Stimulated activated CD8-positive, alpha-beta memory T cell treated with anti-CD3 and anti-CD28 coated beads, Interleukin-4, amount 100 ng/mL, for 48 hours (primary cell): ENCODE results near the gene UGT1A7.

Source experiments
- DNase-seq: peaks from one replicate; pipeline ENCODE4 v3.0.0-alpha.2; 2020

The UGT1A7 gene

GRCh38 chr2:233801357-233802131 lies 119.8 kb downstream of the UGT1A7 start:
- peak; percentile 36 for DNase-seq

- DNase-seq: peak; percentile 20
Measured at GRCh38 chr2:233802132-233802815, 120.6 kb downstream of the UGT1A7 start.

GRCh38 chr2:233803292-233803911 lies 121.7 kb downstream of the UGT1A7 start:
- no peak for DNase-seq

- peak; percentile 14 for DNase-seq
Measured at GRCh38 chr2:233803994-233804393, 122.3 kb downstream of the UGT1A7 start.

GRCh38 chr2:233807215-233807865 lies 125.6 kb downstream of the UGT1A7 start:
- peak; percentile 12 for DNase-seq

GRCh38 chr2:233807966-233808935 lies 126.5 kb downstream of the UGT1A7 start:
- DNase-seq: peak; percentile 14

- no peak for DNase-seq
Measured at GRCh38 chr2:233810385-233810784, 128.7 kb downstream of the UGT1A7 start.

- peak; percentile 9 for DNase-seq
Measured at GRCh38 chr2:233811087-233811486, 129.4 kb downstream of the UGT1A7 start.

- DNase-seq: peak; percentile 10
Measured at GRCh38 chr2:233811732-233812131, 130.0 kb downstream of the UGT1A7 start.

- DNase-seq: peak; percentile 3
Measured at GRCh38 chr2:233813236-233814055, 131.7 kb downstream of the UGT1A7 start.

GRCh38 chr2:233814056-233814835 lies 132.5 kb downstream of the UGT1A7 start:
- DNase-seq: peak; percentile 9

- no peak for DNase-seq
Measured at GRCh38 chr2:233815861-233816260, 134.2 kb downstream of the UGT1A7 start.

GRCh38 chr2:233816334-233816733 lies 134.6 kb downstream of the UGT1A7 start:
- no peak for DNase-seq

GRCh38 chr2:233816771-233817170 lies 135.1 kb downstream of the UGT1A7 start:
- peak; percentile 16 for DNase-seq

- DNase-seq: peak; percentile 8
Measured at GRCh38 chr2:233817361-233817911, 135.7 kb downstream of the UGT1A7 start.

GRCh38 chr2:233817995-233818638 lies 136.4 kb downstream of the UGT1A7 start:
- peak; percentile 11 for DNase-seq

- DNase-seq: peak; percentile 9
Measured at GRCh38 chr2:233818639-233819621, 137.2 kb downstream of the UGT1A7 start.
